ENCODE measurements around the gene SMPD3.

Gene SMPD3

DNA sequence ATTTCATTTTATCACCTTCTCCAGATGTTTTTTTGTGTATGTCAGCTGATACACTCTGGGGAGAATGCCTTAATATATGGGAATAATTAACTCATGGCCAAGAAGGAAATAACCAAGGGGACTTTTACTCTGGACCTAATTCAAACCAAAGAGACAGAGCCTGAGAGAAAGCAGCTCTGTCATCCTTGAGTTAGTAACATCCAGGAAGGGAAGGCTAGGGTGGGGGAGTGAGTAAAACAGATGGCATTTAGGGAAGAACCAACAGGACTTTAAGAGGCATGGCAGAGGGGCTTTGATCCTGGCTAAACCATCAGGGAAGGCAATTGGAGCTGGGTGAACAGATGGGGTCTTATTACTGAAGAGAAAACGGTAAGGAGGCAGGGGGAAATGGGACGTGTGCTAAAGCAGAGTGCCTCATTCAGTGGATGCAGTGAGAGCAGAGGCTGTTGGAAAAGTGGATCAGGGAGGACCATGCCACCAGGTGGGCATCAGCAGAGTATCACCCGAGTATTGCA, 2.5 kb upstream of the SMPD3 start:
- TF ChIP-seq, protein P1, sequence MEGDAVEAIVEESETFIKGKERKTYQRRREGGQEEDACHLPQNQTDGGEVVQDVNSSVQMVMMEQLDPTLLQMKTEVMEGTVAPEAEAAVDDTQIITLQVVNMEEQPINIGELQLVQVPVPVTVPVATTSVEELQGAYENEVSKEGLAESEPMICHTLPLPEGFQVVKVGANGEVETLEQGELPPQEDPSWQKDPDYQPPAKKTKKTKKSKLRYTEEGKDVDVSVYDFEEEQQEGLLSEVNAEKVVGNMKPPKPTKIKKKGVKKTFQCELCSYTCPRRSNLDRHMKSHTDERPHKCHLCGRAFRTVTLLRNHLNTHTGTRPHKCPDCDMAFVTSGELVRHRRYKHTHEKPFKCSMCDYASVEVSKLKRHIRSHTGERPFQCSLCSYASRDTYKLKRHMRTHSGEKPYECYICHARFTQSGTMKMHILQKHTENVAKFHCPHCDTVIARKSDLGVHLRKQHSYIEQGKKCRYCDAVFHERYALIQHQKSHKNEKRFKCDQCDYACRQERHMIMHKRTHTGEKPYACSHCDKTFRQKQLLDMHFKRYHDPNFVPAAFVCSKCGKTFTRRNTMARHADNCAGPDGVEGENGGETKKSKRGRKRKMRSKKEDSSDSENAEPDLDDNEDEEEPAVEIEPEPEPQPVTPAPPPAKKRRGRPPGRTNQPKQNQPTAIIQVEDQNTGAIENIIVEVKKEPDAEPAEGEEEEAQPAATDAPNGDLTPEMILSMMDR (IDR thresholded peaks at IDR 0.05; ENCODE audit: low read length, missing control alignments) = no peak
- H3K4me3 ChIP-seq (replicated peaks; ENCODE audit: low read depth, low read length) = no peak overlapping the region
- DNase-seq (ENCODE audit: low read depth) = no peak

GRCh38 chr16:68447653-68448359, 502 bp downstream of the SMPD3 start:
- TF ChIP-seq, protein P1 (IDR thresholded peaks at IDR 0.05; ENCODE audit: low read length, missing control alignments) = no peak

GRCh38 chr16:68446681-68447652, 1.3 kb downstream of the SMPD3 start:
- H3K4me3 ChIP-seq (replicated peaks; ENCODE audit: low read depth, low read length) = no peak overlapping the region
- TF ChIP-seq, protein P1 (IDR thresholded peaks at IDR 0.05; ENCODE audit: low read length, missing control alignments) = no peak
- DNase-seq (ENCODE audit: low read depth) = no peak

More at GRCh38 chr16:68447653-68448359, 502 bp downstream of the SMPD3 start:
- H3K4me3 ChIP-seq (replicated peaks; ENCODE audit: low read depth, low read length) = peak overlapping the region; percentile 46
- no peak for DNase-seq (ENCODE audit: low read depth)

GRCh38 chr16:68445458-68445857, 2.9 kb downstream of the SMPD3 start:
- TF ChIP-seq, protein P1 (IDR thresholded peaks at IDR 0.05; ENCODE audit: low read length, missing control alignments) = peak; percentile 19
- peak; percentile 10 for DNase-seq (ENCODE audit: low read depth)
- no peak overlapping the region for H3K4me3 ChIP-seq (replicated peaks; ENCODE audit: low read depth, low read length)

- TF ChIP-seq, protein P1 (IDR thresholded peaks at IDR 0.05; ENCODE audit: low read length, missing control alignments) = no peak
Observed at GRCh38 chr16:68444056-68444657, 4.2 kb downstream of the SMPD3 start.

DNA sequence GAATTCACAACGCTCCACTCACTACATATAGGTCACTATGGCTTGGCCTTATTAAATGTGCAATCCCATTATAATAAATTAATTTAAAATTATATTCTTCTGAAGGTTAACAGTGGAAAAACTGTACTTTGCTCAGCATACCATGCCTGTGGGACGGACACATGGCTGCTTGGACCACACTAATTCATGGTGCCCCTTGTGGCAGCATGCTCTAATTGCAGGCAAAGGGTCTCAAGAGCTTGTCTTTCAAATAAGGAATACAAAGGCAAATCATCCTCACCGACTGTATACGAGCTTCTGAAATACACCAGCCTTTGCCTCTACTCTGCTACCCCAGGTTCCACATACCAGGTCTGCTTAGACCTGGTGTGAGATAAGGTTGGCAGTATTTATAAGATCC, 11.7 kb downstream of the SMPD3 start:
- no peak for DNase-seq (ENCODE audit: low read depth)
- TF ChIP-seq, protein P1 (IDR thresholded peaks at IDR 0.05; ENCODE audit: low read length, missing control alignments) = peak; percentile 19
- H3K4me3 ChIP-seq (replicated peaks; ENCODE audit: low read depth, low read length) = no peak overlapping the region

More at GRCh38 chr16:68444056-68444657, 4.2 kb downstream of the SMPD3 start:
- peak; percentile 53 for DNase-seq (ENCODE audit: low read depth)
- H3K4me3 ChIP-seq (replicated peaks; ENCODE audit: low read depth, low read length) = no peak overlapping the region
